Lower leg skin (tissue), 4 donors: ENCODE measurements around the gene CWC27. TPM values are rescaled to one million over a fixed set of nuclear protein-coding genes. Genes with fewer than 3 reads are reported as not detected.
"Not testable (repeated sequence)": the region's sequence is repeated elsewhere in the genome, so short reads cannot be mapped to it uniquely, and the experiment has no call there.

Experiments used
- DNase-seq, 2 donors: peaks; one replicate each; pipeline ENCODE4 v3.0.0-alpha.2; 2019; ENCODE audit warnings: low spot score in 2 of 2
- H3K4me3 ChIP-seq: fragments of 200-600 bp; sonication (generic); 2 replicates; pipeline ENCODE4 v1.5.1; 2017; ENCODE audit warnings: mild to moderate bottlenecking, low read depth; ENCODE audit not compliant: poor library complexity, severe bottlenecking
- POLR2A ChIP-seq, 2 donors: fragments of 450-650 bp; IDR thresholded peaks; one replicate each; pipeline ENCODE4 v1.6.1; 2016 to 2017; ENCODE audit warnings: antibody characterized with exemption in 2 of 2, mild to moderate bottlenecking in 1 of 2, moderate library complexity in 1 of 2
- WGBS, 2 donors: methylation state at CpG; one replicate each; pipeline ENCODE4 v1.1.5; 2018; 5-methylcytosine and 5-hydroxymethylcytosine counted together
- intact Hi-C: fragments of 100-400 bp; cut with DNase I; formaldehyde crosslinking; loops from one replicate; pipeline ENCODE4 v1.15.0; 2023; ENCODE audit warnings: low total_unique reads
- total RNA-seq, 4 donors: library from RNA; depleted of rRNA; stranded (reverse); fragments of >200 nt; gene quantifications; one replicate each; pipeline ENCODE4 v1.1.0, GENCODE V29; 2016
- TF ChIP-seq, protein P1 (sequence below), 3 donors: fragments of 450-650 bp; IDR thresholded peaks; one replicate each; pipeline ENCODE4 v1.5.1; 2016; ENCODE audit warnings: antibody characterized with exemption in 3 of 3, mild to moderate bottlenecking in 3 of 3, moderate library complexity in 2 of 3

Gene CWC27
- total RNA-seq, 4 donors from 2014 or later, result 10.3 to 17.8 (median 13.7) TPM

DNA sequence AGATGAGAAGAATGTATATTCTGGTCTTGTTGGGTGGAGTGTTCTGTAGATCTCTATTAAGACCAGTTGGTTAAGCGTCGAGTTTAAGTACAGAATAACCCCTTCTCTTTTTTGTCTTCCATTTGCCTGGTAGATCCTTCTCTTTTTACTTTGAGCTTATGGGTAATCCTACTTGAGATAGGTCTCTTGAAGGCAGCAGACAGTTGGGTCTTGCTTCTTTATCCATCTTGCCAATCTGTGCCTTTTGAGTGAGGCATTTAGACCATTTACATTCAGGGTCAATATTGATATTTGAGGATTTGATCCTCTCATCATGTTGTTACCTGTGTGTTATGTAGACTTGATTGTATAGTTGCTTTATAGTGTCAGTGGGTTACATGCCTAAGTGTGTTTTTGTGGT, 152.7 kb downstream of the CWC27 start:
- H3K4me3 ChIP-seq, result no peak overlapping the region
- no peak for DNase-seq
- TF ChIP-seq POLR2A (IDR thresholded peaks at IDR 0.05), result no peak
- TF ChIP-seq, protein P1, sequence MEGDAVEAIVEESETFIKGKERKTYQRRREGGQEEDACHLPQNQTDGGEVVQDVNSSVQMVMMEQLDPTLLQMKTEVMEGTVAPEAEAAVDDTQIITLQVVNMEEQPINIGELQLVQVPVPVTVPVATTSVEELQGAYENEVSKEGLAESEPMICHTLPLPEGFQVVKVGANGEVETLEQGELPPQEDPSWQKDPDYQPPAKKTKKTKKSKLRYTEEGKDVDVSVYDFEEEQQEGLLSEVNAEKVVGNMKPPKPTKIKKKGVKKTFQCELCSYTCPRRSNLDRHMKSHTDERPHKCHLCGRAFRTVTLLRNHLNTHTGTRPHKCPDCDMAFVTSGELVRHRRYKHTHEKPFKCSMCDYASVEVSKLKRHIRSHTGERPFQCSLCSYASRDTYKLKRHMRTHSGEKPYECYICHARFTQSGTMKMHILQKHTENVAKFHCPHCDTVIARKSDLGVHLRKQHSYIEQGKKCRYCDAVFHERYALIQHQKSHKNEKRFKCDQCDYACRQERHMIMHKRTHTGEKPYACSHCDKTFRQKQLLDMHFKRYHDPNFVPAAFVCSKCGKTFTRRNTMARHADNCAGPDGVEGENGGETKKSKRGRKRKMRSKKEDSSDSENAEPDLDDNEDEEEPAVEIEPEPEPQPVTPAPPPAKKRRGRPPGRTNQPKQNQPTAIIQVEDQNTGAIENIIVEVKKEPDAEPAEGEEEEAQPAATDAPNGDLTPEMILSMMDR (IDR thresholded peaks at IDR 0.05), result no peak
- WGBS, 2 donors, result 94 to 100% methylated on average over 2 of the region's 2 CpGs
- intact Hi-C loops, result no loop called here

DNA sequence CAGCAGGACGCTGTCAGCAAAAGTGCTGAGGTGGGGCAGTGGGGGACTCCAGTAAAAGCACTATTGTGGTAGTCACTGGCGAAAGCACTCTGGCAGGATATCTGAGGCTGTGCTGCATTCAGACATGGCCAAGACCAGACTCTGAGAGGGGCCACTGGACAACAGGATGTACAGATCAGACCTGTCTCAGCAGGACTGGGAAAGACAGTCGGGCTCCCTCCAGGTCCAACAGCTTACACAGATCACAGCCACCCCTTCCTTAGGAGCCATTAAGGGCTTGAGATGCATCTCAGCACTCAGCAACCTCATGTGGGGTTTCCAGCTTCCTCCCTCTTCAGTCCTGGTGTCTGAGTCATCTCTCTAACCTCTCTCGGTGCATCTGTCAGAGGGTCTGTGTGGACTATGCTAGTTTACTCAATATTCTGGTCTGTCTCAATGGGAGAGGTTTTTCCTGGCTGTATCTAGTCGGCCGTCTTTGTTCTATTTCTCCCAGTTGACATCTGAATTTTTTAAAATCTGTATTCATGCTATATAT, 154.5 kb downstream of the CWC27 start:
- intact Hi-C loops, result no loop called here
- TF ChIP-seq POLR2A (IDR thresholded peaks at IDR 0.05), result no peak
- TF ChIP-seq, protein P1 (IDR thresholded peaks at IDR 0.05), result no peak
- WGBS, 2 donors, result 93 to 95% methylated on average over 6 of the region's 6 CpGs
- H3K4me3 ChIP-seq, result no peak overlapping the region
- no peak for DNase-seq

DNA sequence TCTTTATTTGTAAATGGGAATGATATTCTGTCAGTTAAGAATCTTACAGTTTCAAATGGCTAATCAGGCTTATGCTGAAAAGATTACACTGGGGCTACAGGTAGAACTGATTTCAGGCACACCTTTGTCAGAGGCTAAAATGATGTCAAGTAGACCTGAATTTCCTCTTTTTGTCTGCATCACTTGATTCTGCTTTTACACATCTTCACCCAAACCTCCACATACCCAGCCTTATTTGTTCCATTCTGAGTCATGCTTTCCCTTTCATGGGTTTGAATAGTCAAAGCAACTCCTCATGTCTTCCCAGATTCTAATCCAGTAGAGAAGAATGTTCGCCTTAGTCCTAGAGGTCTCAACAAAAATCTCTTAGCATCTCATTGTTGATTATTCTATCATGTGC, 156.4 kb downstream of the CWC27 start:
- intact Hi-C loops, result no loop called here
- no peak for DNase-seq
- no peak for TF ChIP-seq POLR2A (IDR thresholded peaks at IDR 0.05)
- TF ChIP-seq, protein P1 (IDR thresholded peaks at IDR 0.05), result no peak
- 96 to 100% methylated on average over 1 of the region's 1 CpG for WGBS, 2 donors
- H3K4me3 ChIP-seq, result no peak overlapping the region

DNA sequence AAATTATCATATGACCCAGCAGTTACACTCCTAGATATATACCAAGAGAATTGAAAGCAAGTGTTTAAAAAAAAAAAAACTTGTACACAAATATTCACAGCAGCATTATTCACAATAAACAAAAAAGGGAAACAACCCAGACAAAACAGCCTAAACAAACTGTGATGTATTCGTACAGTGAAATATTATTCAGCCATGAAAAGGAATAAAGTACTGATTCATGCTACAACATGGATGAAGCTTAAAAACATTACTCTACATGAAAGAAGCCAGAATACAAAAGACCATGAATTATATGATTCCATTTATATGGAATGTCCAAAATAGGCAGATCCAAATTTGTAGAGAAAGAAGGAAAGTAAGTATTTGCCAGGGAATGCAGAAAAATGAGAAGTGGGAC, 161.1 kb downstream of the CWC27 start:
- no peak overlapping the region for H3K4me3 ChIP-seq
- TF ChIP-seq POLR2A (IDR thresholded peaks at IDR 0.05), result no peak
- TF ChIP-seq, protein P1 (IDR thresholded peaks at IDR 0.05), result no peak
- WGBS, 2 donors, result 94 to 96% methylated on average over 1 of the region's 1 CpG
- intact Hi-C loops, result no loop called here
- no peak for DNase-seq

DNA sequence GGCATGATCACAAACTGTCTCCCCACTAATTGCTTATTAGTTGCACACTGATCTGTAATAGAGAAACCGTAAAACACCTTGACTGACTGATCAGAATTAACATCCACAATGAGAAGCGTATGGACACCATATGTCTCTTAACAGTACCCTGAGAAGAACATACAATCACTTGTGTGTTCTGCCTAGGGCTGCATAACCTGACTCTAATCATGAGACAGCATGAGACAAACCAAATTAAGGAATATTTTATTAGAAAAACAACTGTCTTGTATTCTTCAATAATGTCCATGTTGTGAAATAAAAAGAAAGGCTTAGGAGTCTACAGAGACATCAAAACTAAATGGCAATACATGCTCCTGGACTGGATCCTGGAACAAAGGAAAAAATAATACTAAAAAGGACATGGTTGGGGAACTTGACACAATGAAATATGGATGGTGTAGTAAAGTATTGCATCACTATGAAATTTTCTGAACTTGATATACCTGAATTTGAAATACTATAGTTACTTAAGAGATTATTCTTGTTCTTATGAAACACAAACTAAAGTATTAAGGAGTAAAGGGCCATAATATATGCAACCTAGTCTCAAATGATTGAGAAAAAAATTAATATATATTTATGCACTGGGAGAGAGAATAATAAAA, 162.1 kb downstream of the CWC27 start:
- 80 to 90% methylated on average over 2 of the region's 2 CpGs for WGBS, 2 donors
- TF ChIP-seq POLR2A (IDR thresholded peaks at IDR 0.05), result no peak

DNA sequence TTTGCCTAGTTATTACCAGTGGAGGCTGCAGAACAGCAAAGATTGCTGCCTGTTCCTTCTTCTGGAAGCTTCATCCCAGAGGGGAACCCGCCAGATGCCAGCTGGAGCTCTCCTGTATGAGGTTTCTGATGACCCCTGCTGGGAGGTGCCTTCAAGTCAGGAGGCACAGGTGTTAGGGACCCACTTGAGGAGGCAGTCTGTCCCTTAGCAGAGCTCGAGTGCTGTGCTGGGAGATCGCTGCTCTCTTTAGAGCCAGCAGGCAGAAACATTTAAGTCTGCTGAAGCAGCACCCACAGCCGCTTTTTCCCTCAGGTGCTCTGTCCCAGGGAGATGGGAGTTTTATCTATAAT, 170.7 kb downstream of the CWC27 start:
- DNase-seq, H3K4me3 ChIP-seq, intact Hi-C loops: not testable (repeated sequence)
- WGBS, 2 donors, result 89% methylated on average over 4 of the region's 4 CpGs

More for the DNA sequence above, 162.1 kb downstream of the CWC27 start:
- intact Hi-C loops, result no loop called here
- no peak overlapping the region for H3K4me3 ChIP-seq
- no peak for DNase-seq
